ENCODE measurements around the gene TMEM231.
"Not testable (repeated sequence)": the region's sequence is repeated elsewhere in the genome, so short reads cannot be mapped to it uniquely, and the experiment has no call there.

TMEM231 gene, protein sequence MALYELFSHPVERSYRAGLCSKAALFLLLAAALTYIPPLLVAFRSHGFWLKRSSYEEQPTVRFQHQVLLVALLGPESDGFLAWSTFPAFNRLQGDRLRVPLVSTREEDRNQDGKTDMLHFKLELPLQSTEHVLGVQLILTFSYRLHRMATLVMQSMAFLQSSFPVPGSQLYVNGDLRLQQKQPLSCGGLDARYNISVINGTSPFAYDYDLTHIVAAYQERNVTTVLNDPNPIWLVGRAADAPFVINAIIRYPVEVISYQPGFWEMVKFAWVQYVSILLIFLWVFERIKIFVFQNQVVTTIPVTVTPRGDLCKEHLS

DNA sequence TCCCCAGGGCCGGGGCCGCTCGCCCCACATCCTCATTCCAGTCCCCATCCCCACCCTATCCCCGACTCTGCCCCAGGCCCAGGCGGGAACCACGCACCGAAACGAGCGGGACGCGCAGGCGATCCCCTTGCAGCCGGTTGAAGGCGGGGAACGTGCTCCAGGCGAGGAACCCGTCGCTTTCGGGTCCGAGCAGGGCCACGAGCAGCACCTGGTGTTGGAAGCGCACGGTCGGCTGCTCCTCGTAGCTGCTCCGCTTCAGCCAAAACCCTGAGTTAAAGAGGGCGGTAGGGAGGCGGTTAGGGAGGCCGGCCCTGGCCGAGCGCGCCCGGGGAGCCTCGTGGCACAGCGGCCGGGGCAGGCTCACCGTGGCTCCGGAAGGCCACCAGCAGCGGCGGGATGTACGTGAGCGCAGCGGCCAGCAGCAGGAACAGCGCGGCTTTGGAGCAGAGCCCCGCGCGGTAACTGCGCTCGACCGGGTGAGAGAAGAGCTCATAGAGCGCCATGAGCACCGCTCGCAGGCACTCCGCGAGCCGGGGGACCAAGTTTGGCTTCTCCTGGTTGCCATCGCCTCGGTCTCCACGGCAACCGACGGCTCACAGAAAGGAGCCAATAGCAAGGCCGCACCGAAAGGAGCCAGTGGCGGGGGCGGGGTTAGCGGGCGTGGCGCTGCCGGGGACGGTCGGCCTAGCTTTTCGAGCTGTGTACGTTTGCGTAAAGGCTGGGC is at the start of gene TMEM231:
TMEM231 (minus strand) TSS at position 546 of the 724 bp plus-strand sequence; CDS start at position 503, 43 bp downstream.
- peak within 1 kb of the TSS; percentile 73 for H3K4me3 ChIP-seq (ENCODE audit: low read depth, low read length)
- CTCF ChIA-PET, result interaction anchor here (0.9 to 5.6 kb wide), 6 partner anchors 10 to 357 kb away, joined by 3 to 28 read pairs (median 4); partner anchors contain the start of genes GABARAPL2 and TMEM170A
- TF ChIP-seq, protein P1, sequence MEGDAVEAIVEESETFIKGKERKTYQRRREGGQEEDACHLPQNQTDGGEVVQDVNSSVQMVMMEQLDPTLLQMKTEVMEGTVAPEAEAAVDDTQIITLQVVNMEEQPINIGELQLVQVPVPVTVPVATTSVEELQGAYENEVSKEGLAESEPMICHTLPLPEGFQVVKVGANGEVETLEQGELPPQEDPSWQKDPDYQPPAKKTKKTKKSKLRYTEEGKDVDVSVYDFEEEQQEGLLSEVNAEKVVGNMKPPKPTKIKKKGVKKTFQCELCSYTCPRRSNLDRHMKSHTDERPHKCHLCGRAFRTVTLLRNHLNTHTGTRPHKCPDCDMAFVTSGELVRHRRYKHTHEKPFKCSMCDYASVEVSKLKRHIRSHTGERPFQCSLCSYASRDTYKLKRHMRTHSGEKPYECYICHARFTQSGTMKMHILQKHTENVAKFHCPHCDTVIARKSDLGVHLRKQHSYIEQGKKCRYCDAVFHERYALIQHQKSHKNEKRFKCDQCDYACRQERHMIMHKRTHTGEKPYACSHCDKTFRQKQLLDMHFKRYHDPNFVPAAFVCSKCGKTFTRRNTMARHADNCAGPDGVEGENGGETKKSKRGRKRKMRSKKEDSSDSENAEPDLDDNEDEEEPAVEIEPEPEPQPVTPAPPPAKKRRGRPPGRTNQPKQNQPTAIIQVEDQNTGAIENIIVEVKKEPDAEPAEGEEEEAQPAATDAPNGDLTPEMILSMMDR (IDR thresholded peaks at IDR 0.05; ENCODE audit: insufficient read depth, low read length, missing control alignments), result peak; percentile 3
- peak; percentile 29 for DNase-seq (ENCODE audit: low read depth, low spot score)
- POLR2A ChIA-PET, result interaction anchor here (1.0 kb wide), 1 partner anchor 39 kb away, joined by 3 read pairs; no protein-coding TSS in a partner anchor

DNA sequence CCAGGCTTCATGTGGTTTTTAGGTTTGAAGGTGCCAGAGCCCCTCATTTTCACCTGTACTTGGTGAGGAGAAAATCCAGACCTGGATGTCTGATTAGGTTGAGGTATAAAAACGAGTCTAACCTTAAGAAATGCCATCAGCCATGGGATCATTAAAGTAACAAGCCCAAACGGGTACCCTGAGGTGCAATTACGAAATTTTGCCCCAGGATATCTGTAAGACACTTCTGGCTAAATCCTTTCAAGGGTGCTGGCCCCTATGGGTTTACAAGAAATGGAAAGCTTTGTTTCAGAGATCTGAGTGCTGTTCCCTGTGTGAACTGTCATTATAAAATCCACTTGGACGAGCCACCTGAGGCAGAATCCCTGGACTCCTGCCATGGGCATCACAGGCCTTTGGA is 47.2 kb upstream of the TMEM231 start:
- no peak overlapping the region for H3K4me3 ChIP-seq (ENCODE audit: low read depth, low read length)
- no peak for DNase-seq (ENCODE audit: low read depth, low spot score)
- TF ChIP-seq, protein P1 (IDR thresholded peaks at IDR 0.05; ENCODE audit: insufficient read depth, low read length, missing control alignments), result no peak
- ChIA-PET CTCF (interaction anchor here (1.0 to 1.5 kb wide), 3 partner anchors 11 to 86 kb away, joined by 3 to 5 read pairs (median 3); partner anchors contain the start of gene ADAT1), POLR2A (no interaction called here)

DNA sequence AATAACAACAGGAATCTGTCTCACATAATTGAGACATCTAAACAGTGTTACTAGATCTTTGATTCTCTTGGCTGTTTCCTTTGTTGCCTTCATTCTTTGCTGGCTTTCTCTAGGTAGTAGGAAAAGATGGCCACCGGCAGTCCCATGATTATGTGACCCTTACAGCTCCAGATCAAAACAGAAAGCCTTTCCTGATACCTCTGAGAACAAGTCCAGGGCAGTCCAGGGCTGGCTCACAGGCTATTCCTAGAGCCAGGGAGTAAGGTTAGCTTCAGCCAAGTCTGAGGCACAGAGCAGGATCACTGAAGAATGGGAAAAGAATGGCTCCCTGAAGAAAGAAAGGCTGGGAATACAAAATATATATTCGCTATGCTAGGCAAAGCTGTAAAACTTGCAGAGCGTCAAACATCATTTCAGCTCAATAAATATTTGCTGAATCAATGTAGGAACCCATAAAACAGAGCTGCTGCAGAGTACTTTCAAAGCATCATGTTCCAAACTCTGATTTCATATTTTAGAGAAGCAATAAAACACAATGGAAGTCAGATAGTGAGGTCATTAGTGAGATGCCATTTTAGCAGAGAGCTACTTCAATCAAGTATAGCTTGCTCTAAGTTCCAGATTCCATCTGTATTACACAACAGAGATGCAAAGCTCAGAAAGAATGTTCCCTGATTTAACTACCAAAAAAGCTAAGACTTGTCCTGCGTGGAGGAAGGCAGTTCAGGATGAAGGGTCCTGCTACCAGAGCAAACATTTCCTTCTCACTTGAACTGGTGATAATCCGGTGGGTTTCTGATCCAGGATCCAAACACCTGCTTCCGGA is 43.6 kb upstream of the TMEM231 start:
- ChIA-PET POLR2A (interaction anchor here (1.6 kb wide), 1 partner anchor 23 kb away, joined by 5 read pairs; the partner anchor contains the start of gene ADAT1), CTCF (interaction anchor here (1.0 to 2.0 kb wide), 5 partner anchors 15 to 135 kb away, joined by 3 to 7 read pairs (median 3); partner anchors contain the start of gene TMEM170A)
- TF ChIP-seq, protein P1 (IDR thresholded peaks at IDR 0.05; ENCODE audit: insufficient read depth, low read length, missing control alignments), result no peak

DNA sequence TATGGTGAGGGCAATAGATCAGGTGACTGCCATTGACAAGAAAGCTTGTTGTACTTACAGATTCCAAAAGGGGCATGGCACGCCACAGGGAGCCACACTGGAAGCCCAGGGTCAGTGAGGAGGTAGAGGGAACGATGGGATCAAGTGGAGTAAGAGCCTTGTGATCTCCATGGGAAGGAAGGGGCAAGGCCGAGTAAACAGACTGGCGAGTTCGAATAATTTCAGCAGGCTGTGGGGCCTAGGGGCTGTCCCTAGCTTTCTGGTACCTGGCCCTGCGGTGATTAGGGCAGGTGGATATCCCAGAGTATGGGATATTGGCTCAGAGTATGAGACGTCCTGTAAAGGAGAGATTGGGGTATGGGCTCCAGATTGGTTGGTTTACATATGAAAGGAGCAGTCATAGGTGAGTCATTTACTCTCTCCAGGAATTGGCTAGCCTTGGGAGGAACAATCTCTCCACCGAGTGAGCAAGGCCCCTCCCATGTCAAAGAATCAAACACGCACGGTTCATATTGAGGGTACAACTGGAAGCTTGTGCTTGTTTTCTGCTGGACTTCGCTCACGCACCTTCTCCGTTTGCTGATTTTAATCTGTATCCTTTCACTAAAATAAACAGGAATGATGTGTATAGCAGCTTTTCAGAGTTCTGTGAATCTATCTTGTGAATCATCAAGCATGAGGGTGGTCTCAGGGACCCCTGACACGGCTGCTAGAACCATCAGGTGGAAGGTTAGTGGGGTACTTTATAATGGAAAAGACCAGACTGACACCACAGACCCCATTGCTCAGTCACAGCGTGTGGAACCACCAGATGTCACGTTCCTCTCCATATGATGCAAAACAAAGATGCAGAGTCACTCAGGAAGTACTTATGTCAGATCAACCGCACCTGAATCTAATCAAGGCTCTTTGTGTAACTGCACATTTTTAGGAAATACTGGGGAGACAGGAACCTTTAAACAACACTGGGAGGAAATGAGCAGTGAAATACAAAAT is 38.1 kb upstream of the TMEM231 start:
- TF ChIP-seq, protein P1 (IDR thresholded peaks at IDR 0.05; ENCODE audit: insufficient read depth, low read length, missing control alignments), result no peak
- ChIA-PET CTCF (interaction anchor here (0.8 to 1.3 kb wide), 3 partner anchors 12 to 129 kb away, joined by 3 read pairs; no protein-coding TSS in a partner anchor), POLR2A (no interaction called here)
- H3K4me3 ChIP-seq (ENCODE audit: low read depth, low read length), result no peak overlapping the region
- DNase-seq (ENCODE audit: low read depth, low spot score), result peak; percentile 26

More for the DNA sequence above, 43.6 kb upstream of the TMEM231 start:
- DNase-seq (ENCODE audit: low read depth, low spot score), result no peak
- H3K4me3 ChIP-seq (ENCODE audit: low read depth, low read length), result no peak overlapping the region

DNA sequence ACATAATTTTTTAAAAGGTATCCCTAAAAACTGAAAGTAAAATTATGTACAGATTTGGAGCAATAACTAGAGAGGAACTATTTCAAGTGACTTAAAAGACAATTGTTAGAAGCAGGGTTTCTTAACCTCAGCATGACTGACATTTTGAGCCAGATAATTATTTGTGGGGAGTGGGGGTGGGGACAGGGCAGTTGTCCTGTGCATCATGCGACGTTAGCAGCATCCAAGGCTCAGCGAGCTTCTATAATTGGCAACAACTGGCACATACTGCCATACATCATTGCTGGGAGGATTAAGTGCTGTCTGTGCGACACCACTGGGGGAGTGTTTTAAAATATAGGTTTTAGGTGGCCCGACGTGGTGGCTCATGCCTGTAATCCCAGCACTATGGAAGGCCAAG is 37.3 kb upstream of the TMEM231 start:
- CTCF ChIA-PET, result interaction anchor here (0.8 to 1.7 kb wide), 4 partner anchors 10 to 128 kb away, joined by 3 to 5 read pairs (median 3); no protein-coding TSS in a partner anchor
- POLR2A ChIA-PET, result no interaction called here
- no peak for DNase-seq (ENCODE audit: low read depth, low spot score)

DNA sequence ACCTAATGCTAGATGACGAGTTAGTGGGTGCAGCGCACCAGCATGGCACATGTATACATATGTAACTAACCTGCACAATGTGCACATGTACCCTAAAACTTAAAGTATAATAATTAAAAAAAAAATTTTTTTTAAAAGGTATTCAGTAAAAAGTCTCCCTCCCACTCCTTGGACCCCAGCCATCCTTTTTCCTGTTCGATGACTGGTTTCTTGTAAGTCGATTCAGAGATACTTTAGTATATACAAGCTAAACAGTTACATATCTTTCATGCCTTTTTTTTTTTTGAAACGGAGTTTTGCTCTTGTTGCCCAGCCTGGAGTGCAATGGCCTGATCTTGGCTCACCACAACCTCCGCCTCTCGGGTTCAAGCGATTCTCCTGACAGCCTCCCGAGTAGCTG is 35.9 kb upstream of the TMEM231 start:
- not testable (repeated sequence) for DNase-seq (ENCODE audit: low read depth, low spot score); H3K4me3 ChIP-seq (ENCODE audit: low read depth, low read length)
- ChIA-PET CTCF (interaction anchor here (0.8 to 2.1 kb wide), 4 partner anchors 12 to 119 kb away, joined by 3 to 8 read pairs (median 4); no protein-coding TSS in a partner anchor), POLR2A (interaction anchor here (1.2 kb wide), 1 partner anchor 31 kb away, joined by 4 read pairs; the partner anchor contains the start of gene ADAT1)

More for the DNA sequence above, 37.3 kb upstream of the TMEM231 start:
- no peak overlapping the region for H3K4me3 ChIP-seq (ENCODE audit: low read depth, low read length)
- TF ChIP-seq, protein P1 (IDR thresholded peaks at IDR 0.05; ENCODE audit: insufficient read depth, low read length, missing control alignments), result no peak

All from AG04449 (cell line).